ENCODE data around the gene OR52M1.
"Not testable (repeated sequence)": the region's sequence is repeated elsewhere in the genome, so short reads cannot be mapped to it uniquely, and the experiment has no call there.

Gene OR52M1

GRCh38 chr11:4544891-4545290 is at the start of gene OR52M1:
Gene OR52M1, plus strand, starts transcription at chr11:4545191. Its CDS starts 0 bp downstream, at chr11:4545191.
- no peak for DNase-seq

- DNase-seq, result no peak
These were observed 49.5 kb upstream of the OR52M1 start for GRCh38 chr11:4495487-4495886.

- DNase-seq, result no peak
These were observed 49.0 kb upstream of the OR52M1 start for GRCh38 chr11:4495986-4496385.

GRCh38 chr11:4496557-4497248 is 48.3 kb upstream of the OR52M1 start:
- no peak for DNase-seq

GRCh38 chr11:4508886-4509285 is 36.1 kb upstream of the OR52M1 start:
- DNase-seq, result no peak

- no peak for DNase-seq
These were observed 33.4 kb upstream of the OR52M1 start for GRCh38 chr11:4511282-4512245.

- DNase-seq, result no peak
These were observed 30.8 kb upstream of the OR52M1 start for GRCh38 chr11:4514196-4514595.

GRCh38 chr11:4522339-4522738 is 22.7 kb upstream of the OR52M1 start:
- no peak for DNase-seq

- DNase-seq, result no peak
These were observed 22.2 kb upstream of the OR52M1 start for GRCh38 chr11:4522752-4523151.

GRCh38 chr11:4523666-4524065 is 21.3 kb upstream of the OR52M1 start:
- no peak for DNase-seq

- no peak for DNase-seq
These were observed 17.1 kb upstream of the OR52M1 start for GRCh38 chr11:4527926-4528325.

- DNase-seq, result not testable (repeated sequence)
These were observed 13.3 kb upstream of the OR52M1 start for GRCh38 chr11:4531686-4532085.

- peak; percentile 4 for DNase-seq
These were observed 5.3 kb upstream of the OR52M1 start for GRCh38 chr11:4539603-4540219.

GRCh38 chr11:4541071-4541470 is 3.9 kb upstream of the OR52M1 start:
- no peak for DNase-seq

- DNase-seq, result no peak
These were observed 1.4 kb upstream of the OR52M1 start for GRCh38 chr11:4543561-4543960.

- DNase-seq, result no peak
These were observed 1.9 kb downstream of the OR52M1 start for GRCh38 chr11:4546878-4547277.

GRCh38 chr11:4547416-4547815 is 2.4 kb downstream of the OR52M1 start:
- no peak for DNase-seq

GRCh38 chr11:4551346-4551979 is 6.5 kb downstream of the OR52M1 start:
- no peak for DNase-seq

- DNase-seq, result no peak
These were observed 14.8 kb downstream of the OR52M1 start for GRCh38 chr11:4559527-4560440.

GRCh38 chr11:4560467-4560866 is 15.5 kb downstream of the OR52M1 start:
- DNase-seq, result no peak

GRCh38 chr11:4565371-4565770 is 20.4 kb downstream of the OR52M1 start:
- no peak for DNase-seq

- DNase-seq, result no peak
These were observed 24.1 kb downstream of the OR52M1 start for GRCh38 chr11:4569075-4569474.

Measured in NCI-H1436 (cell line).